Measurements from ENCODE around the gene ACTN1.

DNA sequence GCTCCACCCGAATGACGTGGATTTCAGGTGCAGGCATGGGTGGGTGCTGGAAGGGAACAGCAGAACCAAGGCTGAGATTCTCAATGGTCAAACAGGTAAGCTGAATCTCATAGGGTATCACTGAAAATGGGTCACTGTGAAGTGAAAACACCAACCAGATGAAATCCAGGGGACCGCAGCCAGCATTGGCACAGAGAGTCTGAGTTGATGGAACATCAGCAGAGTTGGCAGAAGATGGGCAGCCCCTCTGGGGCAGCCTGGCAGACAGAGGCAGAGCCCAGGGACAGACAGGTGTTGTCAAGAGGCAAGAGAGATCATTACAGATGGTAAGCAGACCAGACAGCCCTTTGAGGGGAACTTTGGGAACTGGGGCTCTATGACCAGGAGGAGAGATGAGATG, 48.0 kb downstream of the ACTN1 start:
- TF ChIP-seq, protein P1, sequence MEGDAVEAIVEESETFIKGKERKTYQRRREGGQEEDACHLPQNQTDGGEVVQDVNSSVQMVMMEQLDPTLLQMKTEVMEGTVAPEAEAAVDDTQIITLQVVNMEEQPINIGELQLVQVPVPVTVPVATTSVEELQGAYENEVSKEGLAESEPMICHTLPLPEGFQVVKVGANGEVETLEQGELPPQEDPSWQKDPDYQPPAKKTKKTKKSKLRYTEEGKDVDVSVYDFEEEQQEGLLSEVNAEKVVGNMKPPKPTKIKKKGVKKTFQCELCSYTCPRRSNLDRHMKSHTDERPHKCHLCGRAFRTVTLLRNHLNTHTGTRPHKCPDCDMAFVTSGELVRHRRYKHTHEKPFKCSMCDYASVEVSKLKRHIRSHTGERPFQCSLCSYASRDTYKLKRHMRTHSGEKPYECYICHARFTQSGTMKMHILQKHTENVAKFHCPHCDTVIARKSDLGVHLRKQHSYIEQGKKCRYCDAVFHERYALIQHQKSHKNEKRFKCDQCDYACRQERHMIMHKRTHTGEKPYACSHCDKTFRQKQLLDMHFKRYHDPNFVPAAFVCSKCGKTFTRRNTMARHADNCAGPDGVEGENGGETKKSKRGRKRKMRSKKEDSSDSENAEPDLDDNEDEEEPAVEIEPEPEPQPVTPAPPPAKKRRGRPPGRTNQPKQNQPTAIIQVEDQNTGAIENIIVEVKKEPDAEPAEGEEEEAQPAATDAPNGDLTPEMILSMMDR (IDR thresholded peaks at IDR 0.05; ENCODE audit: low read length): no peak
- TF ChIP-seq EZH2 (IDR thresholded peaks at IDR 0.05; ENCODE audit: borderline replicate concordance, low read length): no peak
